Neuronal stem cell (in vitro differentiated cells): ENCODE measurements around the gene ADGRV1.

ENCODE experiments used
- DNase-seq: peaks from one replicate; pipeline ENCODE4 v3.0.0-alpha.2; 2013; ENCODE audit warnings: low spot score
- H2AFZ ChIP-seq: one replicate; pipeline ENCODE4 v1.6.1; 2013; ENCODE audit warnings: mild to moderate bottlenecking, low read length, inconsistent platforms
- H2AK5ac ChIP-seq: 2 replicates; pipeline ENCODE4 v1.6.1; 2013; ENCODE audit warnings: low read depth, mild to moderate bottlenecking, inconsistent platforms, low read length, moderate library complexity, mixed read lengths
- H2BK120ac ChIP-seq: 2 replicates; pipeline ENCODE4 v1.6.1; 2013; ENCODE audit warnings: low read depth, mild to moderate bottlenecking, inconsistent platforms, low read length, moderate library complexity, mixed read lengths
- H2BK12ac ChIP-seq: one replicate; pipeline ENCODE4 v1.6.1; 2013; ENCODE audit warnings: low read length, inconsistent platforms
- H2BK15ac ChIP-seq: 2 replicates; pipeline ENCODE4 v1.6.1; 2013; ENCODE audit warnings: mild to moderate bottlenecking, low read length, inconsistent platforms, mixed read lengths
- H2BK5ac ChIP-seq: one replicate; pipeline ENCODE4 v1.6.1; 2013; ENCODE audit warnings: inconsistent platforms, mild to moderate bottlenecking, low read length, moderate library complexity
- H3K14ac ChIP-seq: one replicate; pipeline ENCODE4 v1.6.1; 2013; ENCODE audit warnings: low read length, inconsistent platforms
- H3K18ac ChIP-seq: 2 replicates; pipeline ENCODE4 v1.6.1; 2013; ENCODE audit warnings: low read length, inconsistent platforms
- H3K23ac ChIP-seq: 2 replicates; pipeline ENCODE4 v1.6.1; 2013; ENCODE audit warnings: low read depth, mild to moderate bottlenecking, mixed read lengths, low read length, inconsistent platforms; ENCODE audit not compliant: poor library complexity
- H3K27ac ChIP-seq: replicated peaks from 3 replicates; pipeline ENCODE4 v1.5.1; 2013; ENCODE audit warnings: low read length, inconsistent platforms
- H3K27me3 ChIP-seq, 3 experiments: 2 replicates each; pipeline ENCODE4 v1.6.1; 2013; ENCODE audit warnings: low read length in 3 of 3, mild to moderate bottlenecking in 2 of 3, inconsistent platforms in 1 of 3, low read depth in 1 of 3, mixed read lengths in 1 of 3, moderate library complexity in 1 of 3; ENCODE audit not compliant: control insufficient read depth in 3 of 3, insufficient read depth in 3 of 3
- H3K36me3 ChIP-seq, 2 donors: replicated peaks in 1 of 2; 2 replicates each; pipeline ENCODE4 v1.6.1; 2013; ENCODE audit warnings: low read length in 2 of 2; ENCODE audit not compliant: control insufficient read depth in 2 of 2, insufficient read depth in 2 of 2
- H3K4ac ChIP-seq: 2 replicates; pipeline ENCODE4 v1.6.1; 2013; ENCODE audit warnings: inconsistent platforms, mild to moderate bottlenecking, low read length, moderate library complexity
- H3K4me1 ChIP-seq, 2 donors: 1 replicate in 1 of 2; 2 replicates in 1 of 2; pipeline ENCODE4 v1.6.1; 2013; ENCODE audit warnings: low read length in 2 of 2, low read depth in 1 of 2; ENCODE audit not compliant: control insufficient read depth in 2 of 2, insufficient read depth in 1 of 2
- H3K4me2 ChIP-seq: one replicate; pipeline ENCODE4 v1.6.1; 2013; ENCODE audit warnings: mild to moderate bottlenecking, low read length, inconsistent platforms; ENCODE audit not compliant: insufficient read depth, poor library complexity, severe bottlenecking
- H3K4me3 ChIP-seq, 2 donors: 2 replicates each; pipeline ENCODE4 v1.5.1; 2013; ENCODE audit warnings: low read length in 2 of 2, mild to moderate bottlenecking in 2 of 2, inconsistent platforms in 1 of 2, moderate library complexity in 1 of 2
- H3K79me1 ChIP-seq: one replicate; pipeline ENCODE4 v1.6.1; 2013; ENCODE audit warnings: low read depth, mild to moderate bottlenecking, inconsistent platforms, low read length, moderate library complexity
- H3K9ac ChIP-seq: one replicate; pipeline ENCODE4 v1.6.1; 2013; ENCODE audit warnings: mild to moderate bottlenecking, low read depth, low read length, inconsistent platforms; ENCODE audit not compliant: poor library complexity
- H3K9me3 ChIP-seq, 2 donors: replicated peaks in 1 of 2; 2 replicates each; pipeline versions ENCODE3 to v1.6.1; 2013; ENCODE audit warnings: low read length in 2 of 2, mild to moderate bottlenecking in 2 of 2, inconsistent platforms in 1 of 2, low read depth in 1 of 2, mixed read lengths in 1 of 2, moderate library complexity in 1 of 2; ENCODE audit not compliant: control insufficient read depth in 2 of 2, insufficient read depth in 1 of 2
- H4K8ac ChIP-seq: one replicate; pipeline ENCODE4 v1.6.1; 2013; ENCODE audit warnings: low read depth, mild to moderate bottlenecking, inconsistent platforms, low read length, moderate library complexity
- H4K91ac ChIP-seq: one replicate; pipeline ENCODE4 v1.6.1; 2013; ENCODE audit warnings: low read length, low read depth, mild to moderate bottlenecking, inconsistent platforms; ENCODE audit not compliant: poor library complexity
- WGBS, 2 donors: extraction: QIAGEN DNeasy Blood & Tissue Kit; methylation state at CpG; one replicate each; pipeline ENCODE4 v1.1.7; 2013; ENCODE audit warnings: missing lambda C conversion rate in 2 of 2, mixed read lengths in 1 of 2; ENCODE audit not compliant: insufficient read length in 2 of 2, insufficient replicate concordance in 1 of 2; ENCODE audit errors: extremely low coverage in 2 of 2; 5-methylcytosine and 5-hydroxymethylcytosine counted together

ADGRV1 gene

GRCh38 chr5:90930756-90931431 is 372.3 kb downstream of the ADGRV1 start:
- Histone ChIP-seq H3K14ac (no peak overlapping the region), H3K18ac (no peak overlapping the region), H3K4me1 (no peaks in the 10 kb centered on the region), H3K27ac (no peak overlapping the region), H3K4me3 (no peak overlapping the region), H2BK12ac (no peak overlapping the region), H3K27me3 (no peaks in the 10 kb centered on the region), H2AK5ac (no peak overlapping the region), H3K9me3 (peaks cover 4 to 11% of the 10 kb centered on the region in 2 donors), H3K79me1 (no peaks in the 10 kb centered on the region), H4K91ac (no peak overlapping the region), H2BK120ac (no peak overlapping the region), H4K8ac (no peak overlapping the region), H3K23ac (no peak overlapping the region), H2AFZ (no peak overlapping the region), H3K9ac (no peak overlapping the region), H2BK5ac (no peak overlapping the region), H3K36me3 (no peaks in the 10 kb centered on the region), H2BK15ac (no peak overlapping the region), H3K4me2 (no peak overlapping the region), H3K4ac (no peak overlapping the region)
- DNase-seq, result no peak
- no CpG with 5 or more reads among the region's 4 CpGs for WGBS, 2 donors

- H3K14ac ChIP-seq, result no peak overlapping the region
- H3K27ac ChIP-seq, result no peak overlapping the region
- H3K18ac ChIP-seq, result no peak overlapping the region
- H3K79me1 ChIP-seq, result no peaks in the 10 kb centered on the region
- no peaks in the 10 kb centered on the region for H3K36me3 ChIP-seq
- no peak overlapping the region for H2BK120ac ChIP-seq
- H2AFZ ChIP-seq, result no peak overlapping the region
- H2BK5ac ChIP-seq, result no peak overlapping the region
- no peak overlapping the region for H3K23ac ChIP-seq
- no peak overlapping the region for H3K4ac ChIP-seq
- no peak overlapping the region for H2AK5ac ChIP-seq
- no peak overlapping the region for H3K9ac ChIP-seq
- no peaks in the 10 kb centered on the region for H3K4me1 ChIP-seq
- no peak overlapping the region for H4K8ac ChIP-seq
- H3K4me3 ChIP-seq, result no peak overlapping the region
- H2BK12ac ChIP-seq, result no peak overlapping the region
- H3K9me3 ChIP-seq, result peaks cover 4 to 11% of the 10 kb centered on the region in 2 donors
- no peak overlapping the region for H4K91ac ChIP-seq
- H2BK15ac ChIP-seq, result no peak overlapping the region
- H3K4me2 ChIP-seq, result no peak overlapping the region
- H3K27me3 ChIP-seq, result no peaks in the 10 kb centered on the region
- DNase-seq, result peak; percentile 54
- no CpG with 5 or more reads among the region's 4 CpGs for WGBS, 2 donors
These were observed 373.6 kb downstream of the ADGRV1 start for GRCh38 chr5:90932052-90932699.

- no peaks in the 10 kb centered on the region for H3K27me3 ChIP-seq
- peaks cover 4 to 11% of the 10 kb centered on the region in 2 donors for H3K9me3 ChIP-seq
- H2BK5ac ChIP-seq, result no peak overlapping the region
These were observed 374.7 kb downstream of the ADGRV1 start for GRCh38 chr5:90933298-90933697.

GRCh38 chr5:90934091-90934719 is 375.6 kb downstream of the ADGRV1 start:
- Histone ChIP-seq H2AFZ (no peak overlapping the region), H3K4ac (no peak overlapping the region)
- WGBS, 2 donors, result no CpG with 5 or more reads among the region's 5 CpGs

More at GRCh38 chr5:90933298-90933697, 374.7 kb downstream of the ADGRV1 start:
- no peak overlapping the region for H2BK15ac ChIP-seq
- no peak overlapping the region for H3K14ac ChIP-seq
- H3K9ac ChIP-seq, result no peak overlapping the region
- H3K27ac ChIP-seq, result no peak overlapping the region
- DNase-seq, result no peak
- H3K18ac ChIP-seq, result no peak overlapping the region
- no peak overlapping the region for H2AFZ ChIP-seq
- H4K91ac ChIP-seq, result no peak overlapping the region
- H4K8ac ChIP-seq, result no peak overlapping the region
- no peak overlapping the region for H2AK5ac ChIP-seq
- no peak overlapping the region for H3K4ac ChIP-seq
- no peaks in the 10 kb centered on the region for H3K79me1 ChIP-seq
- H3K36me3 ChIP-seq, result no peaks in the 10 kb centered on the region
- no peak overlapping the region for H3K4me3 ChIP-seq
- H3K4me2 ChIP-seq, result no peak overlapping the region
- no peaks in the 10 kb centered on the region for H3K4me1 ChIP-seq
- no peak overlapping the region for H2BK120ac ChIP-seq
- no peak overlapping the region for H3K23ac ChIP-seq
- no peak overlapping the region for H2BK12ac ChIP-seq

More at GRCh38 chr5:90934091-90934719, 375.6 kb downstream of the ADGRV1 start:
- no peak overlapping the region for H3K4me3 ChIP-seq
- no peak overlapping the region for H4K8ac ChIP-seq
- H3K4me1 ChIP-seq, result no peaks in the 10 kb centered on the region
- H3K79me1 ChIP-seq, result no peaks in the 10 kb centered on the region
- no peak overlapping the region for H3K18ac ChIP-seq
- no peaks in the 10 kb centered on the region for H3K27me3 ChIP-seq
- no peak overlapping the region for H3K4me2 ChIP-seq
- H2BK120ac ChIP-seq, result no peak overlapping the region
- H4K91ac ChIP-seq, result no peak overlapping the region
- H3K23ac ChIP-seq, result no peak overlapping the region
- no peak overlapping the region for H2BK15ac ChIP-seq
- DNase-seq, result no peak
- H3K9ac ChIP-seq, result no peak overlapping the region
- H2BK5ac ChIP-seq, result no peak overlapping the region
- H3K9me3 ChIP-seq, result peaks cover 4 to 11% of the 10 kb centered on the region in 2 donors
- H2AK5ac ChIP-seq, result no peak overlapping the region
- H2BK12ac ChIP-seq, result no peak overlapping the region
- no peak overlapping the region for H3K27ac ChIP-seq
- H3K14ac ChIP-seq, result no peak overlapping the region
- H3K36me3 ChIP-seq, result no peaks in the 10 kb centered on the region
